Activated CD4-positive, CD25-positive, alpha-beta regulatory T cell treated with anti-CD3 and anti-CD28 coated beads, Interleukin-2, amount 50 U/mL, for 16 hours (primary cell): Measurements from ENCODE around the gene STAB1.

Experiments
- DNase-seq: peaks from one replicate; pipeline ENCODE4 v3.0.0-alpha.2; 2020; ENCODE audit warnings: low read depth, low spot score

The STAB1 gene

DNA sequence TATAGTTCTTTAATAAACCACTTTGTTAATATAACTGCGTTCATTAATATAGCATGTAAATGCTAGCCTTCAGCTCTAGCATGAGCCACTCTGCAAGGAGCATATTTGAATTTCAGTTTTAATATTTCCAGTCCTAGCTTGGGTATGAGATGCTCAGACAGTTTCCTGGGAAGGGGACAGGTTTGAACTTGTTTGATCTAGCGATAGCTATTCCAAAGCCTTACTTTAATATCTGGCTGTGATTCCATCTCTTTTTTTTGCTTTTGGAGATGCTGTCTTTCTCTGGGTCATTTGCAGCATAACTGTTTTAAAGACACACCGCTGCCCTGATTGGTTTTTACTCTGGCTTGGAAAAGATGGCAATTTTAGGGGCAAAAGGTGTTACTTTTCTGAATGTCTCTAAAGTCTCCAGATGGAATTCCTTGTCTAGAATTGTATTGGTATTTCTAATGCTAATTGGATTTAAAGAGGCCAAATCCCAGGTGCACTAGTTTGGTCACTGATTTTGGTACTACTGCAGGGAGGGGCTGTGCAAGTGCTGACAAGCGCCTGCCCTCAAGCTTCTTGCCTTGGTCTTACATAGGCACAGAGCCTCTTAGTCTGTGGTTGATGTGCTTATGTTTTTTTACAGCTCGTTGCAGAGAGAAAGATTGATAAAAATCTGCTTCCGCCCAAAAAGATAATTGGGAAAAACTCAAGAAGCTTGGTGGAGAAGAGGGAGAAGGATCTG is 36.9 kb upstream of the STAB1 start:
- DNase-seq: no peak

DNA sequence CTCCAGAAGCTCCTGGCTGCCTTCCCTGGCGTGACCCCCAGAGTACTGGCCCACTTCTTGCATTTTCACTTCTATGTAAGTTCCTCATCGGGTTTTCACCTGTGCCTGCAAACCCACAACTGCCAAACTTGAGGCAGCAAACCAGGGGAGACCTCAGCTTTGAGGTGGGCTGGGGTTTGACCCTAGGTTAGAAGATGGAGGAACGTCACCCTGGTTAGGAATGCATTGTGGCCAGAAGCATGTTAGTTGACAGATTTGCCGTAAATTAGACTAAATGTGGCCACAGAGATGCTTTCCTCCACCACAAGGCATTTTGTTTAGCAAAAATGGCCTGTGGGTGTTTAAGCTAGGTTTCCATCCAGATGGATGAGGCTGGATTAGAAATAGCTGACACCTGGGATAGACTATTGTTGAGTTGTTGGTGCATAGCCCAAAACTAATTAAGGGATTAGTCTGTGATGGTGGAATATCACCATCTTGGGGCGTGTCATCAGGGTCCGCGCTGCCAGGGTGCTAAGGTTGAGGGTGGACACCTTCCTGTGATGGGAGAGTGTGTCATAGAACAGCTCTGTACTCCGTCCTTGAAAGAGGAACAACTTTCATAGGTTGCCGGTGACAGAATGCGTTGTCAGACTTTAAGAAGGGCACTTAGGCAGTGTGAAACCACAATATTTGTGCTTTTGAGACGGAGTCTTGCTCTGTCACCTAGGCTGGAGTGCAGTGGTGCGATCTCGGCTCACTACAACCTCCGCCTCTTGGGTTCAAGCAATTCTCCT is 36.2 kb upstream of the STAB1 start:
- DNase-seq: no peak

DNA sequence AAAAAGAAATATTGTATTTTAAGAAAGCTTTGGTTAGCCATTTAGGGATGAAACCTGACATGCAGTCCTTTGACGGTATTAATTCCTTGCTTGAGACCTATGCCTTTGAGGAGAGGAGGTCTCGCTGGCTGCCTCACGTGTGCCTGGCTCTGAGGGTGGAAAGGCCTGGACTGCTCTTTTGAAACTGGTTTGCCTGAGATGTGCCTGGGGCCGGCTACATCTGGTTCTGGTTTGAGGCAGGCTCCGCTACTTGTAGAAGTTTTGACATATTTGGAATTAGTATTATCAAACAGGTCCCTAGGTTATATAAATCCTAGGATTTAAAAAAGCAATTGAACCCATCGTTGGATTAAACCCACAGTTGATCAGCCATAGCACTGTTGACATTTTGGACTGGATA is 33.3 kb upstream of the STAB1 start:
- DNase-seq: no peak

DNA sequence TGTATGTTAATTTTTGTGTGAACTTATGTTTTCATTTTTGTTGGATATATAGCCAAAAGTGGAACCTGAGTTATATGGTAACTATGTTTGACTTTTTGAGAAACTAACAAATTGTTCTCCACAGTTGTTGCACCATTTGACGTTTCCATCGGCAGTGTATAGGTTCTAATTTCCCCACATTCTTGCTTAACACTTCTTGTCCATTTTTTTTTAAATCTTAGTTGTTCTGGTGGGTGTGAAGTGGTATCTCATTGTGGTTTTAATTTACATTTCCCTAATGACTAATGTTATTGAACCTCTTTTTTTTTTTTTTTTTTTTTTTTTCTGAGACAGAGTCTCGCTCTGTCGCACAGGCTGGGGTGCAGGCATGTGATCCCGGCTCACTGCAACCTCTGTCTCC is 31.7 kb upstream of the STAB1 start:
- no peak for DNase-seq

DNA sequence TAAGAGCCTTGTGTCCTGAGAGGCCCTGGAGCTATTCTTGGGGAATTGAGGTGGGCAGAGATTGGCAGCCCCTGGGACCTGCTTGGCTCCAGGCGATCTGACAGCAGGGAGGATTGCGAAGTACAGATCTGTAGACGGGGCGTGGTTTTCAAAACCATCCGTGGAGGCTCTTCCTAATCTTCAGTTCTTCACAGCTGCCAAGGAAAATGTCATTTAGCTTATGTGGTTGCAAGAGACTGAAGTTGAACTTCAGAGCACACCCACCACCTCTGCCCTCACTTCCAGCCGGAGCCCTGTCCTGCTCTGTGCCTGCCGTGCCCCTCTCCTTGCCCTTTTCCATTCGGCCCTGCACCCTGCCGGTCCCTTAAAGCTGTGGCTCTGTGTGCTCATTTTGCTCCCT is 26.8 kb upstream of the STAB1 start:
- DNase-seq: no peak

DNA sequence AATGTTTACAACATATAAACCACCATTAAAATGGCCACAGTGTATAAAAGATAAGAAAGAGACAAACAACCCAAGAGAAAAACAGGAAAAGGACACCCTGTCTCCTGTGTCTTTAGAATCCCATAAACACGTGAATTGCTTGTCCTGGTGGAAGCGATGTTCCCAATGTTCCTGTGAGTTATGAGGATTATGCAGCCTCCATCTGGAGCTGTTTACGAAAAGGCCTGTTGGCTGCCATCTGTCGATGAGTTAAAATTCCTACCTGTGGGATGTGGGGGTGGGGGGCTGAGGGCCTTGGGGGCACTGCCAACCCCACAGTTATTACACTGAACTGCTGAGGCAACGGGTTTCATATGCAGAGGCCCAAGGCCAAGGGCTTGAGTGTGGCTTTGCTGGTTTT is 26.1 kb upstream of the STAB1 start:
- DNase-seq: no peak

DNA sequence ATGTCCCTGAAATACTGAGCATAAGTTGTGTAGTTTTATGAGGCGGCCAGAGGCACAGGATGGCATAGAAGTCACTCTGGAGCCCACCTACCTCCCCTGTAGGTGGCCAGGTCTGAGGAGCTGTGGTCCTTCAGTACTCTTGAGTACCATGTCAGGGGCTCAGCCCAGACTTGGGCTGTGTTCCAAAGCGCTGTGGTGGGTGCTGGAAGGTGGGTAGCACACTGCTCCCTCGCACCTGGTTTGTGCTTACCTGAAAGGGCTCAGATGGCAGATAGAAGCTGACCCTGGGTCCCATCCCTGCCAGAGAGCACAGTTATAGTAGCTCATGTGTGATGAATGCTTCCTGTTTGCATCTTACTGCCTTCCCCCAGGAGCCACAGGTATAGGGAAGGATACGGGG is 24.2 kb upstream of the STAB1 start:
- no peak for DNase-seq

DNA sequence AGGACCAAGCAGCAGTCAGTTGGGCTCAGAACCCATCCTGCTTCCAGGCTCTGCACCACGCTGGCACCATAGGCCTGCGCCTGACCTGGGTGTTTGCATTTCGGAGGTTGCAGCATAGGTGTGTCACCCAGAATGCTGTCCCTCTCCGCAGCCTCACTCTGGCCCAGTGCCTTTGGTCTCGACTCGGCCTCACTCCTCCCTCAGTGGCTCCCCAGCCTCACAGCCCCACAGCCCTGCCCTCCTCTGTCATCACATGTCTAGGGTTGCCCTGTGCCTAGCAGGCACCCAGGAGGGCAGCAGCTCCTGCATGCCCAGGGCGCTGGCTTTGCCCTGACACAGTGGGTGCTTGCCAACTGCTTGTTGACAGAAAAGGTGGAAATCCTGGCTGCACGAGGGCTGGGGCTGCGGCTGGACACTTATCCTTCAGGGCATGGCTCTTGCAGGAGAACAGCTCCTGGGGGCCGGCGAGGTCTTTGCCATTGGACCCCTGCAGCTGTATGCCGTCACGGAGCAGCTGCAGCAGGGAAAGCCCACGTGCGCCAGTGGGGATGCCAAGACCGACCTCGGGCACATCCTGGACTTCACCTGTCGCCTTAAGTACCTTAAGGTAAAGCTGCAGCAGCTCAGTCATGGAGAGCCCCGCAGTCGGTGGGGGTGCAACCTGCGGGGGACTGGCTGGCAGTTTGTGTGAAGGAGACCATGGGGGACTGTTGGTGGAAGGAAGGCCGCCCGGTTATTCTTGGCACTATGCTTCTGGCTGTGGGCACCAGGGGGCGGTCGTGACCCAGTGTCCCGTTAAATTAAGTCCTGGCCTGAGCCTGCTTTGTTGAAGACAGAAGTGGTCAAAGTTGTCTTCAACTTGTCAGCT is 23.5 kb upstream of the STAB1 start:
- no peak for DNase-seq

DNA sequence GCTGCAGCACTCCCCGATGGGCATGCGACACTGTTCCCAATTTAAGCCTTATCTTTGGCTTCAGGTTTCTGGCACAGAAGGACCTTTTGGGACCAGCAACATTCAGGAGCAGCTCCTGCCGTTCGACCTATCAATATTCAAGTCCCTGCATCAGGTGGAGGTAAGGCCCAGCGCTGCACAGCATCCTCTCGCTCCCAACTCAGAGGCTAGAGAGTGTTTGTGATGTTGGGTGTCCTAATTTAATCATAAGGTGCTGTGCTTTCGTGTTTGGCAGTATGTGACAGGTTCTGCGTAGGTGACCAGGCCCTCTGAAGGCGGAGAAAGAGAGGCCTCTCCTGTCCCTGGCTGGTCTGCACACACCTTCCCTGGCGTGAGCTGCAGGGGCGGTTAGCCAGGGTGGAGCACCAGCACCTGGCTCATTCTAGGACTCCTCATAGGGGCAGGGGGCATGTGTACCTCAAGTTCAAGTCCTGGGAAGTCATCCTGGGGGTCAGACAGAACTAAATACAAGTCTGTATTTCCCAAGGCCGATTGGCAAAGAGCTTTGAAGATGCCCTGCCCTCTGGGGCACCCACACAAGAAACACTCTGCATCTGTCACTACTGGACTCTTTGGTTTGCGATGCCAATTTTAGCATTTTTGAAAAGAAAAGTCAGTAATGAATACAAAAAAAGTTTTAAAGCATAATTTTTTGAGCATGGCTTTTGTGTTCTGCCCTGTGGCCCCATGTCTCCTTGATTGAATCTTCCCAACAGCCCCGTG is 22.7 kb upstream of the STAB1 start:
- DNase-seq: no peak

DNA sequence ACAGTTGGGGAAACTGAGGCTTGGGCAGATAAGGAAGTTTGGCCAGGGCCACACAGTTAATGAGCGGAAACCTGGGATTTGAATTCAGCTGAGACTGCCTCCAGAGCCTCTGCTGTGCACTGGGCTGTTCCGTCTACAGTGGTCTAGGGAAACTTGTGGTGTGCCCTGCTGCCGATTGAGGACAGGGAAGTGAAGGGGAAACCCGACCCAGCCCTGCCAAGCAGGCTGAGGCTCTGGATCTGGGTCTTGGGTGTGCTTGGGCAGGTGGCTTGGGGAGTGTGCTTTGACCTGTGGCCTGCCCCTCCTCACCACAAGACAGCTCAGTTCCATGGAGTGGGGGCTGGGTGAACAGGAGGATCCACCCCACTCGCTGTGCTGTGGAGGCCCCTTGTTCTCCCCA is 22.1 kb upstream of the STAB1 start:
- DNase-seq: no peak

DNA sequence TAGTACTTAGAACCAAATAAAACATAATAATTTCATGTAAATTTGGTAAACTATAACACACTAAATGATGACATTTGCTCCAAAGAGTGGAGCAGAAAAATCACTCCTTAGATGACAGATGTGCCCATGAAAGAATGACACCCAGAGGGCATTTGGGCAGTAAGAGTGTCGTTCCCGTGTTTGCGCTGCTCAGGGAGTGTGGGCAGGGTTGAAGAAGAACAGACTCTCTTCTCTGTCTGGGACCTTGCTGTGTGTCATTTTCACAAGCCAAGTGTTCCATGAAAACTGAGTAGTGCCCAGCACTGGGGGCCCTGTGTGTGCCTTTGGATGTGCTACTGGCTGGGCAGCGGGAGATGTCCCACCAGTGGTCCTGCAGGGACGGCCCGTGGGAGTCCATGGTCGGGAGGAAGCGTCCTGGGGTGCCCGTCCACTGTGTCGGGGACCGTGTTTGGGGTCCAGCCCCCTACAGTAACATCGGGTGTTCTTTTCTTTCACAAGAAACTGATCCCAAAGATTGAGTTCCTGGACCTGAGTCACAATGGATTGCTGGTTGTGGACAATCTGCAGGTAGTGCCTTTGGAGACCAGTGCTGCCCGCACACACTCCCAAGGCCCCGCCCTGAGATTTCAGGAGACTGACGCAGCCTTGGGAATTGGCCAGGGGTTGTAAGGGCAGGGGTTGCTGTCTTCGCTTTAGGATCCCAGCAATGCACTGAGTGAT is 17.9 kb upstream of the STAB1 start:
- no peak for DNase-seq

DNA sequence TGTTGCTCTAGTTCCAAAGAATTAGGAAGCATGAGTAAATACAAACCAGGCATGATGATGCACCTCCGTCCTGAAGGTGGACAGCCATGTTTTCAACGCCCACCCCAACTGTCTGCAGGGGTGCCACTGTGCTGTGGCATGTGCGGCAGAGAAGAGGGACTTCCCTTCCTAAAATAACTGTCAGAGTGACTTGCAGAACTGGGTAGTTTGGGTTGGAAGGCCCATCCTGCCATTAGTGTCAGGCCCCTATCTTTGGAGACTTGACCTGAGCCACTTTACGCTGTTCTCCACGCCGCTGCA is 17.4 kb upstream of the STAB1 start:
- no peak for DNase-seq

DNA sequence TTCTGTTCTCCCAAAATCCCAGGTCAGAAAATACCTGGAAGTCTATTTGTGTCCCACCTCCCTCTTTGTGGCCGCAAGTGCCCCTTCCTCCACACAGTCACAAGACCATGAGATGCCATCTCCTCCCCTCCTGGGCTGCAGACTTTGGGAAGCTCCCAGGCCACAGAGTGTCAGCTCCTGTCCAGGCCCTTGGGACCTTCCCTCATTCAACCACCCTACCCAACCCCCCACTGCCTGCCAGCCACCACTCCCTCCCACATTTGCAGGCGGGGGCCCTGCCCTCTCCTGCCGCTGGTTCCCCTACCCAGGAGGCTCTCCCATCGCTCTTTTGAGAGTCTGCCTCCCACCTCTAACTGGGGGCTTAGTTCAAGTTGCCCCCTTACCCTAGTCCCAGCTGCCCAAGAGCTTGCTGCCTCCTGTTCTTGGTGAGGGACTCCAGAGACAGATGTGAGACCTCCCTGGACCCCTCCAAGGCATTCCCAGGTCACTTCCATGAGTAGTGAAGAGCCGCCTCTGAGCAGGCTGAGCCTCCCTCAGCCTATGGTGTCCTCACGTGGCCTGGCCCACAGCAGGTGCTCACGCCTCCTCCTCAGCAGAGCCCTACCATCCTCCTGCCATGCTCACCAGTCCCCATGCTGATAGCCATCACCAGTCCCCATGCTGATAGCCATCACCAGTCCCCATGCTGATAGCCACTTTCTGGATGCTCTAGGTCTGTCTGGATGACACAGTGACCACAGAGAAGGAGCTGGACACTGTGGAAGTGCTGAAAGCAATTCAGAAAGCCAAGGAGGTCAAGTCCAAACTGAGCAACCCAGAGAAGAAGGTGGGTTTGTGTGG is 15.9 kb upstream of the STAB1 start:
- DNase-seq: no peak

DNA sequence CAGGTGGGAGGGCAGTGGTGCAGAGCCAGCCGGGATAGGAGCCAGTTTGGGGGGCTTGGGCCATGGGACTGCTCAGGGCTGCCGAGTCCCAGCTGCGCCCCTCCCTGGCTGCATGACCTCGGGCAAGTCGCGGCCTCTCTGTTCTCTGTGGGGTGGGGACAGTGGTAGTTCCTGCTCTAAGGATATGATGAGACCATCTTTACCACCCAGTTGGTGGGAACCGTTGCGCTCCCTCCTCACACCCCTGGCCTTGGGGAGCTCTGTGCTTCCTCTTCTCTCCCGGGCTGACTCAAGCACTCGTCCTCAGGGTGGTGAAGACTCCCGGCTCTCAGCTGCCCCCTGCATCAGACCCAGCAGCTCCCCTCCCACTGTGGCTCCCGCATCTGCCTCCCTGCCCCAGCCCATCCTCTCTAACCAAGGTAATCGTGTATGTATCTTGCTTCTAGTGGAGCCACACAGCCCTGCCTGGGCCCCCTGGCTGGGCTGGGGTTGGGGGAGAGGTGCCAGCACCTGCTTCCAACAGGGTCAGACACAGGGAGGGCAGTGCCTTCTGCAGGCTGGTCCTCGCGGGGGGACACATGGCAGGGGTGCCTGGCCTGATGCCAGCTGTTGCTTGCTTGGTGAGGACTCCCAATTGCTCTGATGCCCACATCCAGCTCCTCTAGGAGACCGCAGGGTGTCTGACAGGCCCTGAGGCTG is 15.1 kb upstream of the STAB1 start:
- no peak for DNase-seq

DNA sequence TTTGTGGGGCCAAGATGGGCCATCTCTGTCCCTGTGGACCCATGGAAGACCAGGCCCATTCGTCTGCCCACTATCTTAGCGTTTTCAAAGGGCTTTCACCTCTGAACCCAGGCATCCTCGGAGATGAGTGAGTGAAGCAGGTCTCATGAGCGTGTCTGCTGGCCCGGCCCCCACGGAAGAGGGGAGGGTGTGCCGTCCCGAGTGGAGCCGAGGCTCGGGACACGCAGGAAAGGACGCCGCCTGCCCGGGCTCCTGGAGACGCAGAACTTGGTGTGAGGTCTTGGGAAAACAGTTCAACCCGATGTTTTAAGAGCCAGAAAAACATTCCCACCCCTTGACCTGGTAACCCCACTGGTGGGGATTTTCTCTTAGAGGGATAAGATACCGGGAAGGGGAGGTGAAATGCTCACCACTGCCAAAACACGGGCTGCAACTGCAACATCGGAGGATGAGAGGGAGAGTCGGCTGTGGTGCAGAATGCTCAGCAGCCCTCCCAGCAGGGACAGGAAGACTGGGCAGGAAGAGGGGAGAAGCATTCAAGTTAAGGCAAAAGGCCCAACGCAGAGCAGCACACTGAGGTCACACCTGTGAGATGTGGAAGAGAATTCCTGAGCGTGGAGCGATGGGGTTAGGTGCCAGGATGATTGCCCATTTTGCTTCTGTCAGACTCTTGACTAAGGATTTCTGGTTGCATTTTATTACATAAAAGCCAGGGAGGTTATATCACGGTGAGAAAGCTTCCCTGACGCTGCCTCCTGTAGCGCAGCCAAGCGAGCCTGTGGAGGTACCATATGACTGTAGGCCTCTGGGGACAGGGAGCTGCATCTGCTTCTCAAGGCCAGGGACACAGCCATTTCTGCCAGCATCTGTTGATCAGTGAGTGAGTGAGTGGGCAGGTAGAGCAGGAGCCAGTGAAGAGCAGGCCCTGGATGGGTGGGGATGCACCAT is 14.1 kb upstream of the STAB1 start:
- DNase-seq: no peak

DNA sequence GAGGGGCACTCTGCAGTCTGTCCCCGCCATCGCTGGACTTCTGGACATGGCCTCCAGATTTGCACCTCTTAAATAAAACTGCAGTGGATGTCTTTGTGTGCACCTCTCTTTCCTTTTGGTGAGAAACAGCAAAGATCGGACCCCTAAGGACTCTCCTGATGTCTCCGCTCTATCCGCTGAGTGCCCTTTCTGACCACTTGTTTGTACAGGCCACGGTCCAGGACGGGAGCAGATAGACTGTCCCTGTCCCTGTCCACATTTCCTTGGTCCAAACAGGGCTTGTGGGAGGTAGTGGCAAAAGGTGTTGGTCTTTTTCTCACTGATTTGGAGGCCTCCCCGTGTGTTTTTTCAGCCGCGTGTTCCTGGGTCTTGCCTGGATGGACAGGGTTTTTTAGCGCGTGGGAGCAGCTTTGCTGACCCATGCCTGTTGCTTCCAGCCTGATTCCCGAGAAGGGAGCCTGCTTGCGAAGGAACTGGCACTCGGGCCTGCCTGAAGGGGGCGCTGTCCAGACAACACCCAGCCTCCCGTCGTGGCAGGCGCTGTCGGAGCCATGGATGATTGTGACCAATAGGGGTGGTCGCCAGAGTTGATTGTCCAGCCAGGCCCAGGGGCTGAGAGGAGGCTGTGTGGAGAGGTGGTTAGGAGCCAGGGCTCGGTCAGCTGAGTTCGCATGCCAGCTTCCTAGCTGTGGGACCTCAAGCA is 13.2 kb upstream of the STAB1 start:
- no peak for DNase-seq

DNA sequence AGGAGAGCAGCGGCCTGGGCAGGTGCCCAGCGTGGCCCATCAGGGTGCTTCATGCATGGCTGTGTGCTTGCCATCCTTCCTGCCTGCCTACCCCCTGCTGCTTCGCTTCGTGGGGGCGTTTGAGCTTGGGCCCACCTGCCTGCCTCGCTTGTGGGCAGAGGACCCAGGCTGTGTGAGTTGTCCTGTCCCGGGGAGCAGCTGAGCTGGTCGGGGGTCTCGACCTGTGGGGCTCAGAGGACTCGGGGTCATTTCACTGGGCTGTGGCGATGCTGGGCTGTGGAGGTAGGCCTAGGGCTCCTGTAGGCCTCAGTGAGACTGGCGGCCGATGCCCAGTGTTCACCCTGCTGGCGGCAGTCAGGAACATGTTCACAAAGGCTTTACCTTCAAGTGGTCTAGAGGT is 12.1 kb upstream of the STAB1 start:
- DNase-seq: no peak
